Muscle layer of duodenum (tissue), 2 donors: ENCODE measurements around the gene LGR6.
"Not testable (repeated sequence)": the region's sequence is repeated elsewhere in the genome, so short reads cannot be mapped to it uniquely, and the experiment has no call there.

Experiments
- H3K27ac ChIP-seq: one replicate; pipeline ENCODE4 v1.7.0; 2013; ENCODE audit warnings: mild to moderate bottlenecking, low read length
- H3K27me3 ChIP-seq: one replicate; pipeline ENCODE4 v1.7.0; 2013; ENCODE audit warnings: low read depth, mild to moderate bottlenecking, control low read depth, low read length
- H3K36me3 ChIP-seq, 2 donors: one replicate each; pipeline ENCODE4 v1.7.0; 2013; ENCODE audit warnings: low read length in 2 of 2, control low read depth in 1 of 2, mild to moderate bottlenecking in 1 of 2; ENCODE audit not compliant: insufficient read depth in 2 of 2, control insufficient read depth in 1 of 2
- H3K4me1 ChIP-seq, 2 donors: one replicate each; pipeline ENCODE4 v1.7.0; 2013; ENCODE audit warnings: low read length in 2 of 2, mild to moderate bottlenecking in 2 of 2, control low read depth in 1 of 2, moderate library complexity in 1 of 2; ENCODE audit not compliant: insufficient read depth in 2 of 2, control insufficient read depth in 1 of 2
- H3K4me3 ChIP-seq, 2 donors: one replicate each; pipeline ENCODE4 v1.7.0; 2013; ENCODE audit warnings: low read length in 2 of 2, low read depth in 1 of 2, mild to moderate bottlenecking in 1 of 2
- H3K9me3 ChIP-seq, 2 donors: one replicate each; pipeline ENCODE4 v1.7.0; 2013; ENCODE audit warnings: low read length in 2 of 2, control low read depth in 1 of 2, mild to moderate bottlenecking in 1 of 2; ENCODE audit not compliant: control insufficient read depth in 1 of 2
- donor health status: healthy.

LGR6 gene

DNA sequence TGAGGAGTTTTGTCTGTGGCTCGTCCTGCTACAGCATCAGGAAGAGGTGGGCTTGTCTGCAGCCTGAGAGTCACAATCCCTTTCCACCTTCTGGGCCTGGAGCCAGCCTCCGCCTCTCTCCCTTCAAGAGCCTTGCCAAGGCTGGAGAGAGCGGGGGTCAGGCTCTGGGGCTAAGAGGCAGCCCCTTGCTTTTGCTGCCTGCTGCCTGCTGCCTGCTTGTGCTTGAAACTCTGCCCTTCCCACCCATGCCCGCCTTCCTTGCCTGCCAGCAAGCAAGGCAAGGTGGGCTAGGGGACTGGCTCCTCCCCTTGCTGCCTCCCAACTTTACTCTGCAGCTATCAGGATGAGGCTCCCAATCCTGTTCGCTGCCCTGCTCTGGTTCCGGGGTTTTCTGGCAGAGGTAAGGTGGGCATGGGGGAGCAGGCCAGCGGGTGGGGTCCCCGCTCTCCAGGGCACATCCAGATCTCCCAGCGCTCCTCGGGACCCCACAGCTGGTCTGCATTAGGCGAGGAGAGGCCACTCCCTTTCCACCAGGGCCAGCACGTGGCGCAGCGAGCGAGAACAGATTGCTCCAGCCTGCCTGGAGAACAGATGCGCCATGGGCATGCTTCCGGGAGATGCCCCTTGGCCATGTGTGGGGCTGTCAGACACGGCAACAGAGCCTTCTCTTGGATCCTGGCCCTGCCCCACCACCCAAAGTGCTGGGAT lies 25.7 kb upstream of the LGR6 start:
- Histone ChIP-seq H3K9me3 (no peaks in the 10 kb centered on the region), H3K4me1 (peaks cover 4 to 7% of the 10 kb centered on the region in 2 donors), H3K27ac (no peak overlapping the region), H3K4me3 (no peak overlapping the region), H3K27me3 (no peaks in the 10 kb centered on the region), H3K36me3 (no peaks in the 10 kb centered on the region)

DNA sequence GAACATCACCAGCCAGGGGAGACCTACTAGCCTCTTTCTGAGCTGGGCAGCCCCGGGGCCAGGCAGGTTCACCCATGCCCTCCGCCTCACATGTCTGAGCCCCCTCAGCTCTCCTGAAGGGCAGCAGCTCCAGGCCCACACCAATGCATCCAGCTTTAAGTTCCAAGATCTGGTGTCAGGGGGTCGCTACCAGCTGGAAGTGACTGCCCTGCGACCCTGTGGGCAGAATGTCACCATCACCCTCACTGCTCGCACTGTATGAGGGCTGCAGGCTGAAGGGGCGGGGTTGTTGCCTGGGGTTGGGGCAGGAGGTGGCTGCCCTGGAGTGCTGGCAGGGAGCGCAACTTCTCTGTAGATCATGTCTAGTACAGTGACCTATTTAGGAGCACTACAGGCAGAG lies 24.7 kb upstream of the LGR6 start:
- no peak overlapping the region for H3K4me3 ChIP-seq
- no peaks in the 10 kb centered on the region for H3K27me3 ChIP-seq
- H3K36me3 ChIP-seq = no peaks in the 10 kb centered on the region
- H3K27ac ChIP-seq = no peak overlapping the region
- no peaks in the 10 kb centered on the region for H3K9me3 ChIP-seq
- peaks cover 0 to 7% of the 10 kb centered on the region in 2 donors for H3K4me1 ChIP-seq

DNA sequence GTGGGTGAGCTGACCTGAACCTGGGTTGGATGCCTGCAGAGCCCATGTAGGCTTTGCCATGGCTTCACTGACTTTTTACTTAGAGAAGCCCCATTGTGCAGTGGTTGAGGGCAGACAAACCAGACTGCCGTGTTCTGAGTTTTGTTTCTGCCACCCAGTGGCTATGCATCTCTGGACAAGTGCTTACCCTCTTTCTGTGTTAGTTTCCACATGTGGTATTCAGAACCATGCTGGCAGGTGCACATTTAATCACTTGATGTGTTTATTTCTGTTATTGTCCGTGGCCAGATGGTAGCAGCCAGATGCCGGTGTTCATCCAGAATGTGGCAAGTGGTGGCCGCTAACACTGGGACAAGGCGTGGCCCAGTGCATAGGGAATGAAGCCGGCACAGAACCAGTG lies 22.9 kb upstream of the LGR6 start:
- H3K36me3 ChIP-seq = no peaks in the 10 kb centered on the region
- no peak overlapping the region for H3K4me3 ChIP-seq
- H3K9me3 ChIP-seq = no peaks in the 10 kb centered on the region
- H3K27me3 ChIP-seq = no peaks in the 10 kb centered on the region
- H3K27ac ChIP-seq = no peak overlapping the region
- peaks cover 0 to 7% of the 10 kb centered on the region in 2 donors for H3K4me1 ChIP-seq

DNA sequence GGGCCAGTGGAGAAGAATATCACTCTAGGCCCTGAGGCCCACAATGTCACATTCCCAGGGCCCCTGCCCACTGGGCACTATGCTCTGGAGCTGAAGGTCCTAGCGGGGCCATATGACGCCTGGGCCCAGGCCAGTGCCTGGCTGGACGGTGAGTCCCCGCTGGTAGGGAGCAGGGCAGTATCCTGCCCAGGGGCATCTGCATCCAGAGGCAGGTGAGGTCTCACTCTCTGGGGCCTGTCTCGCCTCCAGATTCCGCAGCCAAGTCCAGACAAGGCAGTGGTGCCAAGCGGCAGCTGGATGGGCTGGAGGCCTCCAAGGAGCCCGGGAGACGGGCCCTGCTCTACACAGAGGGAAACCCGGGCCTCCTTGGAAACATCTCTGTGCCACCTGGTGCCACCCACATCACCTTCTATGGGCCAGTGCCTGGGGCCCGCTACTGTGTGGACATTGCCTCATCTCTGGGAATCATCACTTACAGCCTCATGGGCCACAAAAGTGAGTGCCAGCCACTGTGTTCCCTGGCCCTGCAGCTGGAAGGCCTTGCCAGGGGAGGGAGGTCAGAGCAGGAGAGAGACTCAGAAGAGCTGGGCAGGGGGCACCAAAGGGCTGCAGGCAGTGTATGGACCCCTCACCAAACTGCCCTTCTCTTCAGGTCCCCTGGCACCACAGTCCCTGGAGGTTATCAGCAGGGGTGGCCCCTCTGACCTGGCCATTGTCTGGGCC lies 22.1 kb upstream of the LGR6 start:
- Histone ChIP-seq H3K27ac (no peak overlapping the region), H3K9me3 (no peaks in the 10 kb centered on the region), H3K4me1 (peaks cover 0 to 7% of the 10 kb centered on the region in 2 donors), H3K4me3 (no peak overlapping the region), H3K36me3 (no peaks in the 10 kb centered on the region), H3K27me3 (no peaks in the 10 kb centered on the region)

DNA sequence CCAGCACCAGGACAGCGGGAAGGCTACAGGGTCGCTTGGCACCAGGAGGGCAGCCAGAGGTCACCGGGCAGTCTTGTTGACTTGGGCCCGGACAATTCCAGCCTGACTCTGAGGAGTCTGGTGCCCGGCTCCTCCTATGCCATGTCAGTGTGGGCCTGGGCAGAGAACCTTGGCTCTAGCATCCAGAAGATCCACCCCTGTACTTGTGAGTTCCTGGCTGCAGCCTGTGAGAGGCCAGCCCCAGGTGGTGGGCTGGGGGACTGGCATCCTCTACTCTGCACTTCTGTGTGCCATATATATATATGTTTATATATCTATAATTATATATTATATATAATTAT lies 21.6 kb upstream of the LGR6 start:
- H3K27me3 ChIP-seq = no peaks in the 10 kb centered on the region
- no peaks in the 10 kb centered on the region for H3K36me3 ChIP-seq
- no peaks in the 10 kb centered on the region for H3K9me3 ChIP-seq
- no peak overlapping the region for H3K27ac ChIP-seq
- peaks cover 0 to 7% of the 10 kb centered on the region in 2 donors for H3K4me1 ChIP-seq
- no peak overlapping the region for H3K4me3 ChIP-seq

DNA sequence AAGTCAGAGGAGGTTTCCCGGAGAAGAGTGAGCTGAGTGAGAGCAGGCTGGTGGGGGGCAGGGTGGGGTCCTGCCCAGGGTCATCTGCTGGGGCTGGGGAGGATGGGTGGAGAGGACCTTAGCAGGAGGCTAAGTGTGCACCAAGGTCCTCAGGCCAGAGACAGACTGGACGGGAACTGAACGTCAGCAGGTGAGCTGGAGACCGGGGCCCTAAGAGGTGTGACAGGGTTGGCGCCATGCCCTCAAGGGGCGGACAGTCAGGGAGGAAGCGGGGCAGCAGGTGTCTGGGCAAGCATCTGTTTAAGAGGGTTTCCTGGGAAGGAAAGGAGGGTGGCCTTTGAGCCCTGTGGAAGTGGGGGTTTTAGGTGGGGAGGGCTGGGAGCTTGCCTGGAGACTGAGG lies 19.6 kb upstream of the LGR6 start:
- Histone ChIP-seq H3K9me3 (no peaks in the 10 kb centered on the region), H3K4me1 (no peaks in the 10 kb centered on the region), H3K27ac (no peak overlapping the region), H3K4me3 (no peak overlapping the region), H3K27me3 (no peaks in the 10 kb centered on the region), H3K36me3 (no peaks in the 10 kb centered on the region)

DNA sequence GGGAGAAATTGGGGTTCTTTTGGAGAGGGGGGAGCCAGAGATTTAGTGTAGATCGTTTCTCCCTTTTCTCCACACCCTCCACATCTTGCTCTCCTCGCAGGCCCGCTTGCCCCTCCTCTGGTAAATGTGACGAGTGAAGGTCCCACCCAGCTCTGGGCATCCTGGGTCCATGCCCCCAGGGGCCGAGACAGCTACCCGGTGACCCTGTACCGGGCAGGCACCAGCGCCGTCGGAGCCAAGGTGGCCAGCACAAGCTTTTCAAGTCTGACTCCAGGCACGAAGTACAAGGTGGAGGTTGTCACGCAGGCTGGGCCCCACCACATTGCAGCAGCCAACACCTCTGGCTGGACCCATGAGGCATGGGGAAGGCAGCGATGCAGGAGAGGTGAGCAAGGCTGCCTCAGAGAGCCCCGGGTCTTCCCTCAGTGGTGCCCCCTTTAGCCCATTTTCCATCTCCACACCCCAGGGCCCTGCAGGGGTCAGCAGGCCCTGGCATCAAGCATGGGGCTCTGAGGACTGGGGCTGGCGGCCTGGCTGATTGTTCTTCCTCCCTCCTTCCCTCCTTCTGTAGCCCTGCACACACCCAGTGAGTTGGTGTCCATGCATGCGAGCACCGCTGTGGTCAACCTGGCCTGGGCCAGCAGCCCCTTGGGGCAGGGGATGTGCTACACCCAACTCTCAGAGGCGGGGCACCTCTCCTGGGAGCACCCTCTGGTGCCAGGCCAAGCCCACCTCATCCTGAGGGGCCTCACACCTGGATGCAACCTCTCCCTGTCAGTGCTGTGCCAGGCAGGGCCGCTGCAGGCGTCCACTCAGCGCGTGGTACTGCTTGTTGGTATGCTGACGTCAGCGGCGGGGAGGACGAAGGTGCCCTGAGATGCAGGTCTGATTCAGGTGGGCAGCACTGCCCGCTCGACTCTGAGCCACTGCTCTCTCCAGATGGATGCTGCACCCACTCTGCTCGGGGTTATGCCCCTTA lies 16.4 kb upstream of the LGR6 start:
- no peak overlapping the region for H3K4me3 ChIP-seq
- no peaks in the 10 kb centered on the region for H3K36me3 ChIP-seq
- H3K27ac ChIP-seq = no peak overlapping the region
- H3K27me3 ChIP-seq = no peaks in the 10 kb centered on the region
- H3K4me1 ChIP-seq = no peaks in the 10 kb centered on the region
- H3K9me3 ChIP-seq = no peaks in the 10 kb centered on the region

DNA sequence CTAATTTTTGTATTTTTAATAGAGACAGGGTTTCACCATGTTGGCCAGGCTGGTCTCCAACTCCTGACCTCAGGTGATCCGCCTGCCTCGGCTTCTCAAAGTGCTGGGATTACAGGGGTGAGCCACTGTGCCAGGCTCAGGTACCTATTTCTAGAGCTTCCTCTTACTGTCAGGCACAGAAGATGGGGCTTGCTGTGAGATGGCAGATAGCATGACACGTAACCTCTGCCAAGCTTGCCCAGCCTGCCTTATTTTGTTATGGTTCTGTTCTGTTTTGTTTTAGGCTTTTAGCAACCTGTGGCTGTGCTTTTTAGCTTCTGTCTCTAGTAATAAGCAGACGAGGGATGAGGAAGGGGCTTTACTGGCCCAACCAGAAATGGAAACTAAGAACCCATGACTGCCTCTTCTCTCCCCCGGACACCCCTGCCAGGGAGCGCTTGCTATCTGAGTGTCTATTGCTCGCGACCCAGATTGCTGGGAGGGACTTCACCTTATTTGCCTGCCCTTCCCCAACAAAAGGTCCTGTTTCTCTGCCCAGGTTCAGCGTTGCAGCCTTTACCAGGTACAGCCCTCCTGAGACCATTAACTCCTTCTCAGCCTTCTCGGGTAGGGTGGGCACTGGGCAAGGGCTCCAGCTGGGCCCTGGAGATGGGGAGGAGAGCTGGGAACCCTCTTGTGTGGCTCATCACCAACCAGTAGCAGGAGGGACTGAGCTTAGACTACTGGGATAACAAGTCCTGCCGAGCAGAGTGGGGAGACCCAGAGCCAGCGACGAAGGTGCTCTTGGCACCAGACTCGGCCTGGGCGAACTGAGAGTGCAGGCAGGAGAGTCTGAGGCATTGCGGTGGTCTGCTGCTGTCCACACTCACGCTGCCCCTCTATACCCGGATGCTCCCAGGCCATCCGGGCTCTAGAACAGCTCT lies 13.5 kb upstream of the LGR6 start:
- Histone ChIP-seq H3K27ac (no peak overlapping the region), H3K27me3 (no peaks in the 10 kb centered on the region), H3K4me3 (no peak overlapping the region), H3K4me1 (no peaks in the 10 kb centered on the region), H3K9me3 (no peaks in the 10 kb centered on the region), H3K36me3 (no peaks in the 10 kb centered on the region)

DNA sequence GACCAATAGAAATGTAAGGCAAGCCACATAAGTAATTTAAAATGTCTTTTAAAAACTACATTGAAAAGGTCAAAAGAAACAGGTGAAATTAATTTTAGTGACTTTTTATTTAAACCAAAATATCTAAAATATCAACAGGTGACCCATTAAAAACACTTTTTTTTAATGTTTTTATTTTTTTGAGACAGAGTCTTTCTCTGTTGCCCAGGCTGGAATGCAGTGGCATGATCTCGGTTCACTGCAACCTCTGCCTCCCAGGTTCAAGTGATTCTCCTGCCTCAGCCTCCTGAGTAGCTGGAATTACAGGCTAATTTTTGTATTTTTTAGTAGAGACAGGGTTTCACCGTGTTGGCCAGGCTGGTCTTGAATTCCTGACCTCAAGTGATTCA lies 12.9 kb upstream of the LGR6 start:
- H3K27ac ChIP-seq, H3K27me3 ChIP-seq, H3K9me3 ChIP-seq: not testable (repeated sequence)

DNA sequence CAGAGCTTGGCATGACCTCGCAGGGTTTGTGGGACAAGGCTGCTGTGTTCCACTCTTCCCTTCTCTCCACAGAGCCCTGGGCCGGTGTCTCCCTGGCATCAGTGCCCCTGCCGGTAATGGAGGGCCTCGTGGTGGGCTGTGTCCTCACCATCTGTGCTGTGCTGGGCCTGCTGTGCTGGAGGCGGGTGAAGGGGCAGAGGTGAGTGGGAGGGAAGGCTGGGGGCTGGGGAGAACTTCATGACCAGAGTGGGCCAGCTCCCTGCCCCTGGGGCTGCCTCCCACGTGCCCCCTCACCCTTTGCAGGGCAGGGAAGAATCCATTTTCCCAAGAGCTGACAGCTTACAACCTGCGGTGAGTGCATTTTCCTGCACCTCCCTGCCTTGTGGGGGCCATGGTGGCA lies 12.0 kb upstream of the LGR6 start:
- Histone ChIP-seq H3K27me3 (no peaks in the 10 kb centered on the region), H3K9me3 (no peaks in the 10 kb centered on the region), H3K4me1 (no peaks in the 10 kb centered on the region), H3K36me3 (no peaks in the 10 kb centered on the region), H3K27ac (no peak overlapping the region), H3K4me3 (no peak overlapping the region)

More for the DNA sequence above, 12.9 kb upstream of the LGR6 start:
- not testable (repeated sequence) for H3K4me1 ChIP-seq, H3K36me3 ChIP-seq, H3K4me3 ChIP-seq
